Activated CD4-positive, alpha-beta T cell treated with anti-CD3 and anti-CD28 coated beads, Interleukin-2, Interleukin-4, amounts not matched to agents 100 ng/mL and 50 ng/mL, durations not matched to agents 16 hours and 8 hours (primary cell): ENCODE results near the gene PTK7.
A peak's percentile ranks its signal among the peaks of the same experiment; 100 is the strongest.
"Not testable (repeated sequence)": the region's sequence is repeated elsewhere in the genome, so short reads cannot be mapped to it uniquely, and the experiment has no call there.

Experiments used
- DNase-seq: peaks from one replicate; pipeline ENCODE4 v3.0.0-alpha.2; 2020; ENCODE audit warnings: low spot score

Gene PTK7

GRCh38 chr6:43086022-43086658, 10.0 kb downstream of the PTK7 start:
- DNase-seq = peak; percentile 34

GRCh38 chr6:43088654-43089056, 12.5 kb downstream of the PTK7 start:
- DNase-seq = no peak

GRCh38 chr6:43089467-43089866, 13.4 kb downstream of the PTK7 start:
- DNase-seq = no peak

GRCh38 chr6:43089874-43090558, 13.9 kb downstream of the PTK7 start:
- DNase-seq = no peak

- DNase-seq = no peak
Measured at GRCh38 chr6:43090559-43090956, 14.4 kb downstream of the PTK7 start.

DNA sequence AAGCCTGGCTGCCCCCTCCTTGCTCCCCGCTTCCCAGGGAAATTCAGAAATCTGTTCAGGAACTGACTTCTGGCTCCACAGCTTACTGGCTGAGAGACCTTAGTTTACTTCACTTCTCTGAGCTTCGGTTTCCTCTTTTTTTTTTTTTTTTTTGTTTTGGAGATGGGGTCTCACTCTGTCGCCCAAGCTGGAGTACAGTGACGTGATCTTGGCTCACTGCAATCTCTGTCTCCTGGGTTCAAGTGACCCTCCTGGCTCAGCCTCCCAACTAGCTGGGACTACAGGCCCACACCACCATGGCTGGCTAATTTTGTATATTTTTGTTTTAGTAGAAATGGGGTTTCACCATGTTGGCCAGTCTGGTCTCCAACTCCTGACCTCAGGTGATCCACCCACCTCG, 14.9 kb downstream of the PTK7 start:
- DNase-seq = no peak

GRCh38 chr6:43091436-43091991, 15.4 kb downstream of the PTK7 start:
- no peak for DNase-seq

- DNase-seq = peak; percentile 24
Measured at GRCh38 chr6:43092635-43093034, 16.5 kb downstream of the PTK7 start.

DNA sequence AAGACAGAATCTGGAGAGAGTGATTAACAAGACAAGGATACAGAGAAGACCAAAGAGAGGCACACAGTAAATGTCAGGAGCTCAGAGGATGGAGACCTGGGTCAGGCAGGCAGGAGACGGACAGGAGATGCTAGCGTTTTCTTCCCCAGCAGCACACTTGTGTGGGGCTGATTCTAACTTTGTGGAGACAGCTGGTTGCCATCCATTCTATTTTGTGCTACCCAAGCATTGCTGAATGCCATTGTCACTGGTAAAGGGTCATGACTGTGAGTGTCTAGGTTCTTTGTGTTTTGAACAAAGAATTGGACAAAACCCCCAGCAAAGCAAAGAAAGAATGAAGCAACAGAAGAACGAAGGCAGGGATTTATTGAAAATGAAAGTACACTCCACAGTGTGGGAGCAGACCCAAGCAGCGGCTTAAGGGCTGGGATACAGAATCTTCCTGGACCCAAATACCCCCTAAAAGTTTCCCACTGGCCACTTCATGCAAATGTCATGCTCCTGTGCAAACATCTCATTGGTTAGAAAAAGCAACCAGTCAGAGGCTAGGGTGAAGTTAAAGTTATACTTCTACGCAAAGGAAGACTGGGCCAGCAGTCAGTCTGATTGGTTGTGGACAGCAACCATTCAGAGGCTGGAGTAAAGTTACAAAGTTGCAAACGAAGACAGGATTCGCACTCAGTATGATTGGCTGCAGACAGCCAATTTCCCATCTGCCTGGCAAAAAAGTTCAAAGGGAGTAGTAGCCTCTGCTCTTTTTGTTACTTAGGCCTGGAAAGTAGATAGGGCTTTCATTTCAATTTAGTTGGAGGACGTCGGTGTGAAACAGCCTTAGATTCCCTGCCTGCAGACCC, 17.5 kb downstream of the PTK7 start:
- DNase-seq = no peak

DNA sequence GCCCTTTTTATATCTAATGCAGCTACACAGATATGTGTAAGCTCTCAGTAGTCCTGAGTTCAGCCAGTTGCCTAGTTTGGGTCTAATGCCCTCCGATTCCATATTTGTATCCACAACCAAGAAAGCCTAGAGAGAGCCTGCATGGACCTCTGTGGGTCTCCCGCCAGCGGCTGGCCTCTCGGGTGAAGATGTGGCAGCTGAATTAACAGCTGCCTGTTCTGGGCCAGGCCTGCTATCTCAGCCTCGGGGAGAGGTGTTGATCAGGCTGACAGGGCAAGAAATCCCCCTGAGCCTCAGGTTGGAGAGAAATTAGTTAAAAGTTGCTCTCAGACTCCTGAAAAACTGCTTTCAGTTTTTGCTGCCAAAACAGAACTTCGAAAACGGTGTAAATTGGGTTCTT, 19.8 kb downstream of the PTK7 start:
- DNase-seq = no peak

GRCh38 chr6:43096451-43097097, 20.5 kb downstream of the PTK7 start:
- DNase-seq = no peak

DNA sequence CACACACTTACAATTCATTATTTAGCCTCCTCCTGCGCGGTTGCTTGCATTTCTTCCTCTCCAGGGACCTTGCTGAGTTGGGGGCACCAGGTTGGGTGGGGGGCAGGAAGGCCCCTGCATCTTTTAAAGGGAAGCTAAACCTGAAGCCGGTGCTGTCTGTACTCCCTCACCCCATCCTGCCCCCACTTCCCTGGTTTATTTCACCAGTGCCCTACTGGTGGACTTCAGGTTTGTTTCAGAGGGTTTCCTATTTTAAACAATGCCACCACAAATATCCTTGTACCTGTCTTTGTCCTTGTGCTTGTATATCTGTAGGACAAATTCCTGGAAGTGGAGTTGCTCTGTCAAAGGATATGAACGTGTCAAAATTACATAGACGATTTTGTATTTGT, 21.0 kb downstream of the PTK7 start:
- no peak for DNase-seq

GRCh38 chr6:43097502-43097901, 21.4 kb downstream of the PTK7 start:
- DNase-seq = no peak

DNA sequence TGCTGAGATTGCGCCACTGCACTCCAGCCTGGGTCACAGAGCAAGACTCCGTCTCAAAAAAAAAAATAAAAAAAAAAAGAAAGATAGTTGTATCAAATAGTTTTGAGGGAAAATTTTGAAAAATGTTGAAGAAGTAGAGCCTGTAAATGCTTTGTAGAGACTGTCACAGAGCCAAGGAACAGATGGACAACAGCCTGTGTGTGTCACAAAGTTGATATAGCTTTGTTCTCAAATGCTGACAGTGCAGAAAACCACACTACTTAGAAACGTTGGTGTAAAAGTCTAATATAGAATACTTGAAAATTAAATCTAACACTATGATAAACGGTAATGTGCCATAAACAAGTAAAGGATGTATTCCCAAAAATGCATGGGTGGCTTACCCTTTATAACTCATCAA, 25.4 kb downstream of the PTK7 start:
- DNase-seq = no peak

GRCh38 chr6:43103253-43103876, 27.3 kb downstream of the PTK7 start:
- DNase-seq = no peak

DNA sequence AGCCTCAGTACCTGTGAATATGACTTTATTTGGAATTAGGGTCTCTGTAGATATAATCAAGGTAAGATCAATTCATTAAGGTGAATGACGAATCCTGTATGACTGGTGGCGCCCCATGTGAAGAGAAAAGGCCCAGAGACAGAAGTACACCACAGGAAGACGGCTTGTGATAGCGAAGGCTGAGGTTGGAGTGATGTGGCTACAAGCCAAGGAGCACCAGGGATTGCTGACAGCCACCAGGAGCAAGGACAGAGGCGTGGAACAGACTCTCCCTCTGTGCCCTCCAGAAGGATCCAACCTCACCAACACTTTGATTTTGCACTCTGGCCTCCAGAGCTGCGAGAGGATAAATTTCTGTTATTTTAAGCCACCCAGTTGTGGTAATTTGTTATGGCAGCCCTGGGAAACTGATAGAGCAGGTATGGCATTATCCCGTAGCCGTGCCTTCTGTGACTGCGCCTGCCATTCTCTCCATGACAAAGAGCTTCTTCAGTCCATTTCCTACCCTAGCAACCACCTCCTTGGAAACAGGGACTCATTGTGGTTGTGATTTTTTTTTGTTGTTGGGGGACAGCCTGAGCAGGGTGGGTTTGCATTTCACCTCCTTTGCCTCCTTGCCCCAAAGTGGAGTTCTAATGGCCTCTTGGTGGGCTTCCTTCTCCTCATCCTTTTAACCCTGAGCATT, 29.6 kb downstream of the PTK7 start:
- DNase-seq = no peak

- DNase-seq = no peak
Measured at GRCh38 chr6:43107344-43108062, 31.4 kb downstream of the PTK7 start.

DNA sequence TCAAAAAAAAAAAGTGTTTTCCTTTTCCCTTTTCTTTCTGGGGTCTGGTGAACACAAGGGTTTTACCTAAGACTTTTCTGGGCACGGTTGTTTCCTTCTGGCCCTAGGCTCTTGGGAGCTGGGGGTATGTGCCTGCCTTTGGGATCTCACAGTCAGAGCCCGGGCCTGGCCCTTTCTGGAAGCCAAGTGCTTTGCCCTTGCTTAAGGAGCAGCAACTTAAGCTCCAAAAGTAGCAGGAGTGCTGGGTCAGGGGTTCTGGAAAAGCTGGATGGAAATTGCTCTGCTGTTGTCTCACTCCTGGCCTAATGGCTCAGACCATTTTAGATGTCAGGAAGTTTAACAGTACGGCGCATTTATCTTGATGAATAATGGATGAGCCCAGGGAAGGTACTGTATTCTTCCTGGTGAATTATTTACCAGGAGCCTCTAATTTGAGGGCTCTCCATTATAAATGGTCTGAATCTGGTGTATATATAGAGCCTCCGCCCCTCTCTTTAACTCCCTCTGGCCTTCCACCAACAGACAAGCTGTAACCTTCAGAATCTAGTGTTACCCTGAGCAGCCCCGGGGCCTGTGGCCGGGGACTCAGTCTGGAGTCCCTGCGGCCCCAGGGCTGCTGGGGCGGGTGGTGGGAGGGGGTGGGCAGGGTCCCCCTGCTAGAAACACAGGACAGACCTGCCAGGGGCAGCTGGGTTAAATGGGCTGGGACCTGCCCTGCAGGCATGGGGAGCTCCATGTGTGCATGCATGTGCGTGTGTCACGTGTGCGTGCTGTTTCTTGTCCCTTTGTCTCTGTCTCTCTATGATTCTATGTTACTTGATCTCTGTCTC, 37.5 kb downstream of the PTK7 start:
- no peak for DNase-seq

DNA sequence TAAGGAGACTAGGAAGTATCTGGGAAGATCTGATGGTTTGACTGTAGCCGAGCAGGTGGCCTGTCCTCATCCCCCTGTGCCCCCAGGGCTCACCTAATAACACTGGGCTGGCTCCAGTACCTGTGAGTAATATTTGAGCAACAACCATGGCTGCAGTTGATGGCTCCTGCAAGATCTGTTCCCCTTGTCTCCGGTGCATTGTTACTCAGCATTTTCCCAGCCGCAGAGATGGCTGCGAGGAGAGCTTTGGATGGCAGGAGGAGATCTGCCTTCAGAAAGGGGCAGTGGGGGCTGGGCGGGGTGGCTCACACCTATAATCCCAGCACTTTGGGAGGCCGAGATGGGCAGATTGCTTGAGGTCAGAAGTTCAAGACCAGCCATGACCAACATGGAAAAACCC, 39.3 kb downstream of the PTK7 start:
- no peak for DNase-seq

- not testable (repeated sequence) for DNase-seq
Measured at GRCh38 chr6:43117466-43117865, 41.4 kb downstream of the PTK7 start.
